ENCODE results near the gene LRP5.

DNA sequence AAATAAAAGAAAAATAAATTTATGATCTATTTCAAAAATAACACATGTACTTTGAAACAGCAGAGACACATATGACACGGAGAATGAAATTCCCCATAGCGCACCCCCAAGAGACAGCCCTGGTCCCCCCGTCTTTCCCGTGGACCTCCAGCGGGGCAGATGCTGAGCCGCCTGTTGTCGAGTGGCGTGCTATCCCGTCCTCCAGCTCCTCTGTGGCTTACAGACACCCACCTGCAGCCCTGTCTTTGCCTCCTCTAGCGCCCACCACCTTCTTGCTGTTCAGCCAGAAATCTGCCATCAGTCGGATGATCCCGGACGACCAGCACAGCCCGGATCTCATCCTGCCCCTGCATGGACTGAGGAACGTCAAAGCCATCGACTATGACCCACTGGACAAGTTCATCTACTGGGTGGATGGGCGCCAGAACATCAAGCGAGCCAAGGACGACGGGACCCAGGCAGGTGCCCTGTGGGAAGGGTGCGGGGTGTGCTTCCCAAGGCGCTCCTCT lies 103.7 kb downstream of the LRP5 start:
- TF ChIP-seq, protein P1, sequence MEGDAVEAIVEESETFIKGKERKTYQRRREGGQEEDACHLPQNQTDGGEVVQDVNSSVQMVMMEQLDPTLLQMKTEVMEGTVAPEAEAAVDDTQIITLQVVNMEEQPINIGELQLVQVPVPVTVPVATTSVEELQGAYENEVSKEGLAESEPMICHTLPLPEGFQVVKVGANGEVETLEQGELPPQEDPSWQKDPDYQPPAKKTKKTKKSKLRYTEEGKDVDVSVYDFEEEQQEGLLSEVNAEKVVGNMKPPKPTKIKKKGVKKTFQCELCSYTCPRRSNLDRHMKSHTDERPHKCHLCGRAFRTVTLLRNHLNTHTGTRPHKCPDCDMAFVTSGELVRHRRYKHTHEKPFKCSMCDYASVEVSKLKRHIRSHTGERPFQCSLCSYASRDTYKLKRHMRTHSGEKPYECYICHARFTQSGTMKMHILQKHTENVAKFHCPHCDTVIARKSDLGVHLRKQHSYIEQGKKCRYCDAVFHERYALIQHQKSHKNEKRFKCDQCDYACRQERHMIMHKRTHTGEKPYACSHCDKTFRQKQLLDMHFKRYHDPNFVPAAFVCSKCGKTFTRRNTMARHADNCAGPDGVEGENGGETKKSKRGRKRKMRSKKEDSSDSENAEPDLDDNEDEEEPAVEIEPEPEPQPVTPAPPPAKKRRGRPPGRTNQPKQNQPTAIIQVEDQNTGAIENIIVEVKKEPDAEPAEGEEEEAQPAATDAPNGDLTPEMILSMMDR (IDR thresholded peaks at IDR 0.05; ENCODE audit: poor library complexity), result no peak
- TF ChIP-seq EZH2 (IDR thresholded peaks at IDR 0.05; ENCODE audit: borderline replicate concordance), result no peak
- no peak for TF ChIP-seq EZH2phosphoT487 (IDR thresholded peaks at IDR 0.05; ENCODE audit: low read depth, severe bottlenecking, unreplicated experiment)
